HG03442 (cell line): ENCODE results near the gene CENPM.
"Not testable (repeated sequence)": the region's sequence is repeated elsewhere in the genome, so short reads cannot be mapped to it uniquely, and the experiment has no call there.

ENCODE experiments used
- ATAC-seq: cut with Tn5 transposase; IDR thresholded peaks from one replicate; pipeline ENCODE4 v1.9.1; 2021; ENCODE audit warnings: mild to moderate bottlenecking, moderate library complexity; ENCODE audit not compliant: unreplicated experiment

CENPM gene

DNA sequence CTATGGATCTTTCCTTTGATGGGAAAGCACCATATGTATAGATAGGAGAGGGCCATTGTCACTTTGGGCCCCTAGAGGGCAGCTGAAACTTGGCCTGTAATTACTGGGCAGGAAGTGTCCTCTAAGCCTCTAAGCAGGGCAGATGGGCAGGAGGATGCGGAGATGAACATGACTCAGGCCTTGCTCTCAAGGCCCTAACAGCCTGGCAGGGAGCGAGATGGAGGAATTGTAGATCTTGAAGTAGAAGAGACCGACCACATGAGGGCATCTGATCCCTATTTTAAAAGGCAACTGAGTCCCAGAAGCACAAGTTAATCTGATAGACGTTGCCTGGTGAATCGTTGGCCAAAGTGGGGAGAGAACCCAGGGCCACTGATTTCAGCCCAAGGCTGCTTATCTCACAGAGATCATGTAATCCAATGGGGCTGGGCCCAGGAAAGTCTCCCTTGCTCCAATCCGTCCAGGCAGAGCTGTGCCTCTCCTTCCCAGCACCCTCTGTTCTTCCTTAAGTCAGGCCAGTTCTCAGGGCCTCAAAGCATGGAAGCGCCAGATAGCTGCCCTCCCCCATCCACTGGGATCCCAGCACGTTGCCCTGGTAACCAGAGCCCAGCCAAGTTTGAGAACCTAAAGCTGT is 19.8 kb upstream of the CENPM start:
- ATAC-seq: no peak

DNA sequence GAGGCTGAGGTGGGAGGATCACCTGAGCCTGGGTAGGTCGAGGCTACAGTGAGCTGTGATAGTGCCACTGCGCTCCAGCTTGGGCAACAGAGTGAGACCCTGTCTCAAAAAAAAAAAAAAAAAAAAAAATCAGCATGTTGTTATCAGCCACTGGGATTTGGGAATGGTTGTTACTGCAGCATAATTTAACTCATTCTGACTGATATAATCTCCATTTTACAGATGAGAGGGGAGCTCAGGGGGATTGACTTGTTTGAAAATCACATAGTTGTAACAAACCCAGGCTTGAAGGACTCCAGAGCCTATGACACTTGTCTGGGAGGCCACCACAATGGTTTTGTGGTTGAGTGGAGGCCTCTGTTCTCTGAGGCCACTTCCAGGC is 19.3 kb upstream of the CENPM start:
- ATAC-seq: no peak

DNA sequence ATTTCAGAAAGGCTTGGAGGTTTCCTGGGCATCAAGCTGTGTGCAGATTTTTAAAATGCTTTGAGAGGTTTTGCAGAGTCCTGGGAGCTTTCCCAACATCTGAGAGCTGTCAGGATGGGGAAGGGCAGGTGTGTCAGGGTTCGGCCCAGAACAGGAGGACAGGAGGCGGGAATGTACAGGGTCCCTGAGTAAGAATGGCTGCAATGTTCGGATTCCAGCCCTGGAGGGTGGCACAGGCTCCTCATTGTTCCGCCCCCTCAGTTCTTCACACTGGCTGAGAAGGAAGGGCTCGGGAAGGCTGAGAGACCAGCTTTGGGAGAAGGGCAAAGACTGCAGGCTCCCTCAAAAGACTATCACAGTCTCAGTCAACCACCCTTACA is 17.1 kb upstream of the CENPM start:
- ATAC-seq: no peak

DNA sequence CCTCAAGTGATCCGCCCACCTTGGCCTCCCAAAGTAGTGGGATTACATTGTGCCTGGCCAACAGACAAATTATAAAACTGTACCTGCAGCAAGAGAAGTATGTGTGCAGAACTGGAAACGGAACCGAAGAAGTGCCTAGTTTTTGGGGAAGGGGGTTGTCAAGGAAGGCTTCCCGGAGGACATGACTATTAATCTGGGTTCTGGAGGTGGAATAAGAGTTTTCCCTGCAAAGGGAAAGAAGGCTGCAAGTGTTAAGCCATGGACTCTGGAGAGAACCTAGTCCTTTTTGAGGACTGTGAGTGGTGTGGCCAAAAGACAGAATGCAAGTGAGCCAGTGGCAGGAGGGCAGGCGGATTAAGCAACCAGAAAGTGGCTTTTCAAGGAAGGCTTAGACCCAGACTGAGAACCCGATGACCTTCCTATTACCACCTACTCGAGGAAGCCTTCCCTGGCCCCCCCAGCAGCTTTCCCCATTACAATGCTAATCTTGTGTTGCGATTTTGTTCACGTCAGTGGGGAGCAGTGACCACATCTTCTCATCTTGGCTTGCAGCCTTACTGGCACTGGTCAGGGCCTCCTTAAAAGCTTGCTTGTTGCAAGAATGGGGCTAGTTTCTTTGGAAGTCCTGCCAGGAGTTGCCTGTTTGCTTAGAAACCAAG is 16.6 kb upstream of the CENPM start:
- no peak for ATAC-seq

DNA sequence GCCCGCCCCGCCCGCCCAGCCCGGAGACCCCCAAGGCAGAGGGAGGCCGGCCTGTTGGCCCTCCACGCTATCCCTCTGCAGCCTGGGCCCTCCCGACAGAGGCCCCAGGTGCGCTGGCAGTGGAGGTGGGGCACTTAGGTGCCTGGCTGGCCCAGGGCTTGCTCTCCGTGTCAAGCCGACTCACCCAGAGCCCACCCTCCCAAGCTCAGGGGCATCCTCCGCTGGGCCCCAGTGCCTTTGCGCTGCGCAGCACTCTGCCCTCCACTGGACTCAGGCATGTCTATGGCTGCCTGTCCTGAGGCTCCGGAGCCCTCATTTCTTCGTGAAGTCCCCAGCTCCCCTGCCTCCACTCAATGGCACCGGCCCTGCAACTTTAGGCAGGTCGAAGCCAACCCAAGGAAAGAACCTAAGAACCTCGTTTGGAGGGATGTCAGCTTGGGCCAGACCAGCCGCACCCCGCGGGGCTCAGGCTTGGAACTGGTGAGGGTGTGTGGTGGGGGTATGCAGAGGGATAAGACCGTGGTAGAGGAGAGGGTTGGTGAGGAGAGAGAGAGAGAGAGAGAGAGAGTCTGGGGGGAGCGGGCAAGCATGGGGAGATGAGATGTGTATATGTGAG is 11.1 kb upstream of the CENPM start:
- no peak for ATAC-seq

DNA sequence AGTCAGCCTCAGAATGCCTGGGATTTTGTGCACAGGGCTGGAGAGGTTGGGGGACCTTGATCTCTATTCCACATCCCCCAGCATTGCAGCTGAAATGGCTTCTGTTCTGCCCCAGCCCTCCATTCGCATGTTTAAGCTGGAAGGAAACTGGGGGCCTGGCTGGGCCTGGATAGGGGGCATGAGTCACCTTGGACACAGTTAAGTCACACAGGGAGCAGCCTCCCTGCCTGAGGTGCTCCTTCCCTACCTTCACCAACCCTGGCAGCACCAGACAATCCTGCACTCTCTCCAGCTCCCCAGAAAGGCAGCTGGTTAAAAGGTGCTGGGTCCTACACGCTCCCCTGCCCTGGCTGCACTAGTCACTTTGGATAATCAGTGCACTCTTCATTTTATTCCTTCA is 5.8 kb upstream of the CENPM start:
- no peak for ATAC-seq

DNA sequence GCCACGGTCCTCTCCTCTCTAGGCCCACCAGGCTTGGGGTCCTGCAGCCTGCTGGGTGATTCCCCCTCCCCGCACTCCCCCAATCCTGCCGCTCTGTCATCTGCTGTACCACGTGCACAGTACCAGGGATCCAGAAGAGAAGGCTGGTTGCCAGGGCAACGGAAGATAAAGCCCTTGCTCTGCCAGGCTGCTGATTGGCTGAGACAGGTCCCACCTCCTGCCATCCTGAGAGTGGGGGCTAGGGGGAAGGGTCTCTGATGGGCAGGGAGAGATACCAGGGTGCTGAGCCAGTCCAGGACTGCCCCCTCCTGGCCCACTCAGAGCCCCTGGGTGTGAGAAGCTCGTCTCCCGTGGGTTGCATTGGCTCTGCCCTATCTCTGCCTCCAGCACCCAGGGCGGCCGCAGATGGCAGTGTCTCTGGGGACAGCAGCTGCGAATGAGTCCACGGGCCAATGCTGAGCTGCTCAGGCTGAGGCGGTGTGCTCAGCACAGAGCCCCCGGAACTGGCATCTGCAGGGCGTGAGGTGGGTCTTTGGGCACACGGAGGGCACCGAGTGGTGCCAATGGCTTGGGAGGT is 5.0 kb upstream of the CENPM start, which contains the start of gene SMIM45:
Gene SMIM45, plus strand, starts transcription at position 253 of the 577 bp plus-strand sequence.
- ATAC-seq: no peak

DNA sequence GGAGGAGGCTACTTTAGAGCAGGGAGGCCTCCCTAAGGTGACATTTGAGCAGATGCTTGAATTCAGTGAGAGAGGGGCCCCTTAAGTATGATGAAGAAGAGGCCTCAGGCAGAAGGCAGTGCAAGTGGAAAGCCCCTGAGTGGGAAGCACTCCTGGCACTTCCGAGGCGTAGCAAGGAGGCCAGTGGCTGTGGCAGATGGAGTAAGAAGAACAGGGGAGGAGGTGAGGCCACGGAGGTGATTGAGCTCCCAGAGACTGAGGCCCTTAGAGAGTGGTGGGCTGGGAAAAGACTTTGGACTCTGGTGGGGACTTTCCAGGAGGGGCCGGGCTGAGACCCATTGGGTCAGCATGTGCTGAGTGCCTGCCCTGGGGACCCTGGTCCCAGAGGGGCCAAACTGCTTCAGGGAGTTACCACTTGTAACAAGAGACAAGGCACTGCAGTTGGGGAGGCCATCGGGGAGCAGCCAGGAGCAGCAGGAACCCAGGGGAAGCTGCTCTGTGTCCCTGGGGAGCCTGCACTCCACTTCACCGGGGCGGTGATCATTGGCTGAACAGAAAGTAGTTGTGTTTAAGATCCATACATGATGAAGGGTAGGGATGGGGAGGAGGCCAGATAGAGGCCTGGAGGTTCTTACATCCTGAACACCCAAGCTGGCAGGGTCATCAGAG is 2.5 kb upstream of the CENPM start:
- no peak for ATAC-seq

DNA sequence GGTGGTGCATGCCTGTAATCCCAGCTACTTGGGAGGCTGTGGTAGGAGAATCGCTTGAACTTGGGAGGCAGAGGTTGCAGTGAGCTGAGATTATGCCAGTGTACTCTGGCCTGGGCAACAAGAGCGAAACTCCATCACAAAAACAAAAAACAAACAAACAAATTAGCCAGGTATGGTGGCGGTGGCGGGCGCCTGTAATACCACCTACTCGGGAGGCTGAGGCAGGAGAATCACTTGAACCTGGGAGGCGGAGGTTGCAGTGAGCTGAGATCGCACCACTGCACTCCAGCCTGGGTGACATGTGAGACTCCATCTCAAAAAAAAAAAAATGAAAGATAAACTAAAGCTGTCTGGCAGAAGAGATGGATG is 2.0 kb upstream of the CENPM start:
- not testable (repeated sequence) for ATAC-seq

DNA sequence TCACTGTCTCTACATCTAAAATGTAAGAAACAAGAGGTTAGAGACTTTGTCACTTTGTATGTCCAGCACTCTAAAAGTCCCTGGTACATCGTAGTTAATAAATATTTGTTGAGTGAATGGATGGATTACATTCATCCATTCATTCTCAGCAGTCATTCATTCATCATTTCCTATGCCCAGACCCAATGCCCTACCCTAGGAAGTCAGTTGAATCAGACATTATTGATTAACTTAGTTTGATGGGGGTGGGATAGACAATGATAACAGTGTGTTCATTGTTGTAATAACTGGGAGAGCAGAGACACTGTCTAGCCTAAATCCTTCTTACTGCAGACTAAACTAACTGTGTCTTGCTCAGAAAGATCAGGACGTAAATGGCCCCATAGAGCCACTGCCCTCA is 1.2 kb upstream of the CENPM start:
- ATAC-seq: no peak

DNA sequence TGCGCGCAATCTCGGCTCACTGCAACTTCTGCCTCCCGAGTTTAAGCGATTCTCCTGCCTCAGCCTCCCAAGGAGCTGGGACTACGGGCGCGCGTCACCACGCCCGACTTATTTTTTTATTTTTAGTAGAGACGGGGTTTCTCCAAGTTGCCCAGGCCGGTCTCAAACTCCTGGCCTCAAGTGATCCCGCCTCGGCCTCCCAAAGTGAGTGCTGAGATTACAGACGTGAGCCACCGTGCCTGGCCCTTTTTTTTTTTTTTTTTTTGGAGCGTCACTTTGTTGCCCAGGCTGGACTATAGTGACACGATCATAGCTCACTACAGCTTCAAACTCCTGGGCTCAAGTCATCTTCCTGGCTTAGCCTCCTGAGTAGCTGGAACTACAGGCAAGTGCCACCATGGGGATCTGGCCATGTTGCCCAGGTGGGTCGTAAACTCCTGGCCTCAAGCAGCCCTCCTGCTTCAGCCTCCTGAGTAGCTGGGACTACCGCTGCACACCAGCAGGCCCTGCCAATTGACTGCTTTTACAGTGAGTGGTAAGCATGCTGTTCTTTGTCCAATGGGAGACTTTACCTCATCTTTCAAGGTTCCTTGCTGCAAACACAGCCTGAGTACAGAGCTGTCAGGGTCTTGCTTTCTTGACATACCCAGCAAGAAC is 600 bp upstream of the CENPM start:
- no peak for ATAC-seq

DNA sequence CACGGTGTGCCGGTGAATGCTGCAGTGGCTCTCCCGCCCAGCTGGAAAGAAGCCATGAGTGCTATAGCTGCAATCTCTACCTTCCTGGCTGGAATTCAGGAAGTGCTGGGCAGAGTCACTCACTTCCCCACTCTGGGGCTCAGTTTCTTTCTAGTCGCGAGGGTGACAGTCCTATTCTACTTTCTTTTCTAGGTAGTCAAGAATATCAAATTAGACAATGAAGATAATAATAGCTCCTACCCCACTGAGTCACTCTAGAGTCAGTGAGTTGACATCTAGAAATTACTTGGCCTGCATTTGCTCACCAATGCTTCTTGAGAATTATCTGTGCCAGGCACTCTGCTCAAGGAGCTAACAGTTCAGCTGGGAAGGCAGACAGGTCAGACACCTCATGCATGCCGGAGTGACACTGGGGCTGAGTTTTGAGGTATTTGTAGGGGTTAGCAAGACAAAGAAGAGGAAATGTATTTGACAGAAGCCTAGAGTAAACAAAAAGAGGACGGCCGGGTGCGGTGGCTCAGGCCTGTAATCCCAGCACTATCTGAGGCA is 3.2 kb downstream of the CENPM start:
- no peak for ATAC-seq

DNA sequence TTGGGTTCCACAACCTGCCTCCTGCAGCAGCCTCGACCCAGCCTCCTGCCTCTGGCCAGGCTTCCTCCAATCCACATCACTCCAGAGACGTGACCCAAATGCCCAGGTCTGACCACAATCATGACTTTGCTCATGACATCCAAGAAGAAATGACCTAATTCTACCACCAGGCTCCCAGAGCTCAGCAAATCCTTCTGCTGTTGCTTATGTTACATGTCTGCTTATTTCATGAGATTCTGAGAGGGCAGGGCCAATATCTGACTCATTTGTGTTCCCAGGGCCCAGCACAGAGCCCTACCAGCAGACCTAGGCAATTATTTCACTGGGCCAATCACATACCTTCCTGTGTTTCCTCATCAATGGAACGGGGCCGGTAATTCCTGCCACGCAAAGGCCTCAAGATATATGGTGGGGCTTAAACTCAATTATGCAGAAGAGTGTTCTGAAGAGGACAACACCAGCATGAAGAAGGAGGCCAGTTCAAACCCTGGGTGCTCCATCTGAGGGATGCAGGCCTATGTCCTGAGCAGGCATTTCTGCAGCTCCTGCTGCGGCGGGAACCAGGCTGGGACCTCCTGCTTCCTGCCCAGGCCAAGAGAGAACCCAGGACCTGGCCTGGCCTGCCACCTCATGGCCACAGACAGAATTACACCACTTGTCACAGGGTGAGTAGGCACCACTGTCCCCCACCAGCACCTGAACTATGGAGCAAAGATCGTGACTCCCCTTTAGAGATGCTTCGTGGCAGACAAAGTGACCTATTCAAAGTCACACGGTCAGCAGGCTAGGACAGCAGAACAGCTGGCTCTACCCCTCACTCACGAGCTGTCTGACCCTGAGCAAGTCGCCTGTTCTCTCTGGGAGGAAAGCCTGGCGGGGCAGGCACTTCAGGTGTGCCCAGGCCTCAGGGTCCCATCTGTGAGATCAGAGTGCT is 5.9 kb downstream of the CENPM start:
- peak; percentile 27 for ATAC-seq

DNA sequence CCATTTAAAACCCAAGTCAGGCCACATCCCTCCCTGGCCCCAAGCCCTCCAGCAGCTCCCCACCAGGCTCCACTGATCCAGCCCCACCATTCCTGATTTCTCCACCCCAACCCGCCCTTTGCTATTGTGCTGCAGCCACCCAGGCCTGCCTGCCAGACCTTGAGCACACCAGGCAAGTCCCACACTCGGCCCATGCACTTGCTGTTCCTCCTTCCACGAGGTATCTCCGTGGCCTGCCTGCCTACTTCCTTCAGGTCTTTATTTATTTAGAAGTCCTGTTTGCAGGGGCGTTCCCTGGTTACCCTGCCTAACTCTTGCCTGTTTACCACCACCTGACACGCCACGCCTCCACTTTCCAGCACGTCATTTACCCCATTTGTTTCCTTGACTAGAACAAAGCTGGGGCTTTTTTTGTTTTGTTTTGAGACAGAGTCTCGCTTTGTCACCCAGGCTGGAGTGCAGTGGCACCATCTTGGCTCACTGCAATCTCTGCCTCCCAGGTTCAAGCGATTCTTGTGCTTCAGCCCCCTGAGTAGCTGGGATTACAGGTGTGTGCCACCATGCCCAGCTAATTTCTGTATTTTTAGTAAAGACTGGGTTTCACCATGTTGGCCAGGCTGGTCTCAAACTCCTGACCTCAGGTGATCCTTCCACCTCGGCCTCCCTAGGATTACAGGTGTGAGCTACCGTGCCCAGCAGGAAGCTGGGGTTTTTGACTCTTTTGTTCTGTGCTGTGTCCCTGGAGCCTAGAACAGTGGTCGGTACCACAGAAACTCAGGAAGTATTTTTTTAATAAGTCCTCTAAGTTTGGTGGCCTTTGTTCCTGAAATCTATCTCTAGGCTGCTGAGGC is 6.7 kb downstream of the CENPM start:
- peak; percentile 48 for ATAC-seq

DNA sequence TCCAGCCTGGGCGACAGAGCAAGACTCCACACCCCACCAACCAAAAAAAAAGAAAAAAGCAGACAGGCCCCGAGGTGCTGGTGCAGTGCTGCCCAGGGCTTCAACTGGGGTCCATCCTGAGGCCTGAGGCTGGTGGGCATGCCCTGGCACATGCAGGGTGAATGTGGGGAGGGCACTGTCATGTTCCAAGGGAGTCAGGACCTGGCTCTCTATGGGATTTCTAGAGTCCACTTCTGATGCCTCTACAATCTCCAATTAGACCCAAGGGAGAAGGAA is 10.1 kb downstream of the CENPM start:
- ATAC-seq: no peak

DNA sequence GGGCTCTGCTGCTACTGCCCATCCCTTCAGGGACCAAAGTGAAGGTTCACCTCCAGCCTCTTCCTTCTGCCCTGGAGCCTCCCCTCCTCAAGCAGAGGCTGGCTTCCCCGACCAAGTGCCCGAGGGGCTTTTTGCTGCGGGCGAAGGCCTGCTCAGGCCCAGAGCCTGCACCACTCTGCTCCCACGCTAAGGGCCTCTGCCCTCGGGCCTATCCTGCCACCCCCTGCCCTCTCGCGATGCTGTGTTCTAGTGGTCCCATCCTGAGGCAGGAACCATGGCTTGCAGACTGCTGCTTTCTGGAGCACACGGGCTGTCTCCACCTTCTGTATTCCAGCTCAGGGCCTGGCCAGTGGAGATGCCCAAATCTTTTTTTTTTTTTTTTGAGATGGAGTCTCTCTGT is 11.4 kb downstream of the CENPM start:
- ATAC-seq: no peak

DNA sequence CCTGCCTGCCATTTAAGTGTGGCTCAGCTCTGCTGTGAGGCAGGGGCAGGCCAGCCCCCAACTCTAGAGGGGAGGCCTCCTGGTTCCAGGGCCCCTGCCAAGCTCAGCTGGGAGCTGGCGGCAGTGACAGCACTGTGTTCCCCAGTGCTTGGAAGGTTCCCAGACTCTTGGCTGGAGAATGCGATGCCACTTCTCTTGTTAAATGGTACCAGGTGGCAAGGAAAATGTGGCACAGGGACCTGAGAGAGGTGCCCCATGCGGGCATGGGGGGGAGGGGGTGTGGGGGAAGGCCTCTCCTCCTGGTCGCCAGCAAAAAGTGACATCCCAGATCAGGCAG is 12.0 kb downstream of the CENPM start:
- no peak for ATAC-seq

DNA sequence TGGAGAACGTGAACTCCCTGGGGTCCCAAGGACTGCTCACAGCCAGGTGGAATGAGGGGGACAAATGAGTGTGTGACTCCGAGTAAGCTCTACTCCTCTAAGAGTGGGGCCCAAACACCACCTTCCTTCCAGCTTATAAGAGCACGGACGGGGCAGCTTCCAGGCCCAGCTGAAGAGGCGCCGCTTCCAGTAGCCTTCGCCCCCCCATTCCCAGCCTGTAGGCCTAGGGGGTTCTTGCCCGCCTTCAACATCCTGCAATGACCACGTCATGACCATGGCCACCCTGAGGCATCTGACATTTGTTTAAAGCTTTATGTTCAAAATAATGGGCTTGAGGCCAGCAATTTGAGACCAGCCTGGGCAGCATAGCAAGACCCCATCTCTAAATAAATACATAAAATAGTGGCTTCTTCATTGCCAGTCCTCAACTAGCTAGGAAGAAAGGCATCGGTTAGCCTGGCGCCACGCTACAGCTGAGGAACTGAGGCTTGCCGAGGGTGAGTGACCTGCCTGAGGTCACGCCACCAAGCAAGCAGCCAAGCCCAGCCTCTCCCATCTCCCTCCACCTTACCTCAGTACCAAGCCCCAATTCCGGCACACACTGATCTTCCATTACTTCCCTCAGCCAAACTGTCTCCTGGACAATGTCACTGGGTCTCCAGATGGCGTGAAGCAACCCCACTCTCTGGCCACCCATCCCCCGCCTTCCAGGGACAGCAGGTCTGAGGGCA is 12.5 kb downstream of the CENPM start:
- no peak for ATAC-seq
